Memory B cell (primary cell): ENCODE measurements around the gene TTC23L.

Experiments
- ATAC-seq: fragments of 150-1000 bp; cut with Tn5 transposase; 2 replicates; pipeline ENCODE4 v1.10.0; 2021; ENCODE audit warnings: low read depth, mild to moderate bottlenecking, moderate library complexity
- DNase-seq, 2 donors: peaks; one replicate each; pipeline ENCODE4 v3.0.0; 2022; ENCODE audit warnings: low spot score in 2 of 2
- H3K27ac Mint-ChIP-seq: one replicate; pipeline ENCODE4 v1.8.0; 2022; ENCODE audit warnings: mild to moderate bottlenecking, moderate library complexity, mixed read lengths
- H3K27me3 Mint-ChIP-seq: one replicate; pipeline ENCODE4 v1.8.0; 2022; ENCODE audit warnings: mixed read lengths
- H3K36me3 Mint-ChIP-seq: one replicate; pipeline ENCODE4 v1.8.0; 2022; ENCODE audit warnings: mild to moderate bottlenecking, mixed read lengths
- H3K4me1 Mint-ChIP-seq: one replicate; pipeline ENCODE4 v1.8.0; 2022; ENCODE audit warnings: mixed read lengths
- H3K4me3 Mint-ChIP-seq: one replicate; pipeline ENCODE4 v1.8.0; 2022; ENCODE audit warnings: mild to moderate bottlenecking, moderate library complexity, mixed read lengths
- H3K9me3 Mint-ChIP-seq: one replicate; pipeline ENCODE4 v1.8.0; 2022; ENCODE audit warnings: mixed read lengths

The TTC23L gene

GRCh38 chr5:34928267-34928666 lies 89.3 kb downstream of the TTC23L start:
- no peaks in the 10 kb centered on the region for H3K9me3 Mint-ChIP-seq
- no peak overlapping the region for H3K27ac Mint-ChIP-seq
- ATAC-seq, result no peak
- peaks cover 16% of the 10 kb centered on the region for H3K4me1 Mint-ChIP-seq
- no peak overlapping the region for H3K4me3 Mint-ChIP-seq
- no peak for DNase-seq
- H3K36me3 Mint-ChIP-seq, result peaks cover 14% of the 10 kb centered on the region
- H3K27me3 Mint-ChIP-seq, result no peaks in the 10 kb centered on the region

- peak within 1 kb of the TSS; percentile 99 for H3K4me3 Mint-ChIP-seq
- peak; percentile 91 to 97 for DNase-seq
- H3K27ac Mint-ChIP-seq, result peak within 1 kb of the TSS; percentile 95
- peaks cover 19% of the 10 kb centered on the region for H3K4me1 Mint-ChIP-seq
- H3K27me3 Mint-ChIP-seq, result no peaks in the 10 kb centered on the region
- ATAC-seq, result peak; percentile 85
- no peaks in the 10 kb centered on the region for H3K9me3 Mint-ChIP-seq
- H3K36me3 Mint-ChIP-seq, result peaks cover 18% of the 10 kb centered on the region
These were observed 90.3 kb downstream of the TTC23L start, which contains the start of gene DNAJC21 for GRCh38 chr5:34929134-34929719. Gene DNAJC21, plus strand, starts transcription at chr5:34929559. Its CDS starts 261 bp downstream, at chr5:34929820.

DNA sequence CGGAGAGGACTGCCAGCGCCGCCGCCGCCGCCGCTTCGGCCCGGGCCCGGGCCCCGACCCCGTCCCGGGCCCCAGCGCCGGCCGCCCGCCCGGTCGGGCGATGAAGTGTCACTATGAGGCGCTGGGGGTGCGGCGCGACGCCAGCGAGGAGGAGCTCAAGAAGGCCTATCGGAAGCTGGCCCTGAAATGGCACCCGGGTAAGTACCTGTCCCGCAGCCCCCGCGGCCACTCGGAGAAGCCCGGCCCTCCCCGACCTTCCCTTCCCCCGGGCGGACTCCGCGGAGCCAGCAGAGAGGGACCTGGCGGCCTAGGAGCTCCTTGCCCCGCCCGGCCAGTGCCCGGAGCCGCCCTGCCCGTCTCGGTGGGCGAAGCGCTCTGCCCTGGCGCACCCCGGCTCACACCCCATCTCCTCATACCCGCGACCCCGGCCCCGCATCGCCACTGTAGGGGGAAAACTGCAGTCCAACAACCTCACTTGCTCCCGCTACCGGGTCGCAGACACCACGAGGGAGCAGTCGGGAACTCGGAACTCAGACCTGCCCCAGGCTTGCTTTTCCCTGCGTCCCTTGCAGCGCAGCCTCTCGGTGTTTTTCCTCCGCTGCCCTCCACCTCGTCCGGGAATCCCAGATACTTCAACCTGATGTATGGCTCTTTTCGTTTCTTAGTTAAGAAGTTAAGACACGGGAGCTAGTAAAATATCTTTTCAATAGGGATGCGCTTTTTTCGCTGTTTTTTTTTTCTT lies 90.9 kb downstream of the TTC23L start:
- Mint-ChIP-seq H3K4me1 (peaks cover 19% of the 10 kb centered on the region), H3K36me3 (peaks cover 18% of the 10 kb centered on the region), H3K27me3 (no peaks in the 10 kb centered on the region), H3K27ac (peak overlapping the region; percentile 95), H3K9me3 (no peaks in the 10 kb centered on the region), H3K4me3 (peak overlapping the region; percentile 99)
- ATAC-seq, result peak; percentile 72
- DNase-seq, result peak; percentile 66 to 71

DNA sequence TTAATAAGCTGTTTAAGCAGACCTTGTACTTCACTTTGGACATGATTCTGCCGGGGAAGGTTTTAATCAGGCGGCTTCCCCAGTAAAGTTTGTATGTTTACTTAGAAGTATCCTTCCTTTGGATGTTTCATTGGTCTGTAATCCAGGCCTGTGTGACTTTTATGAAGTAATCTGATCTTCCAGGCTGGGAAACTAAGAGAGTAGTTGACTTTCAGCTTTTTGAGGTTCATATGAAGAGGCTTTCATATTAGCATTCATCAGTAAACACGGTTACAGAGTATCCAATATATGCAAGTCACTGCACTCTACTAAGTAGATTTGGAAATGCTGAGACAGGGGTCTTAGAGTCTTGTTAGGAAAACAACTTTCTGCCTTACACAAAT lies 91.5 kb downstream of the TTC23L start:
- H3K9me3 Mint-ChIP-seq, result no peaks in the 10 kb centered on the region
- H3K4me1 Mint-ChIP-seq, result peaks cover 19% of the 10 kb centered on the region
- DNase-seq, result no peak
- H3K27ac Mint-ChIP-seq, result peak overlapping the region; percentile 95
- no peak for ATAC-seq
- H3K36me3 Mint-ChIP-seq, result peaks cover 16% of the 10 kb centered on the region
- peak overlapping the region; percentile 99 for H3K4me3 Mint-ChIP-seq
- H3K27me3 Mint-ChIP-seq, result no peaks in the 10 kb centered on the region

- DNase-seq (no peak), ATAC-seq (no peak)
- Mint-ChIP-seq H3K9me3 (no peaks in the 10 kb centered on the region), H3K36me3 (peaks cover 15% of the 10 kb centered on the region), H3K27ac (peak overlapping the region; percentile 95), H3K4me3 (peak overlapping the region; percentile 99), H3K27me3 (no peaks in the 10 kb centered on the region), H3K4me1 (peaks cover 19% of the 10 kb centered on the region)
These were observed 91.9 kb downstream of the TTC23L start for GRCh38 chr5:34930870-34931269.

DNA sequence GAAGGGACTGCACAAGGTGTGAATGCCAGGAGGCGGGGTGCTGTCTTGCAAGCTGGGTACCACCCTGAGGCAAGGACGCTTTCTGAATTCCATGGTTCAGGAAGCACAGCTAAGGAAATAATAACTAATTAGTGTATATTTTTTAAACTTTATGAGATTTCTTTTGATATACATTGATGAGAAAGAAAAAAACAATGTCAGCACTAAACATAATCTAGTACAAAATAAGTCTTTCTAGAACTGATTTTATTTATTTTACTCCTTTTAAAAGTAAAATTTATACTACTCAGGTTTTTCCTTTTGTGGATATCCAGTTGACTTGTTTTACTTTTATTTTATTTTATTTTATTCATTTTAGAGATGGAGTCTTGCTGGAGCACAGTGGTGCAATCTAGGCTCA lies 94.0 kb downstream of the TTC23L start:
- Mint-ChIP-seq H3K36me3 (peaks cover 17% of the 10 kb centered on the region), H3K4me3 (no peak overlapping the region), H3K27me3 (no peaks in the 10 kb centered on the region), H3K4me1 (peaks cover 19% of the 10 kb centered on the region), H3K9me3 (no peaks in the 10 kb centered on the region), H3K27ac (no peak overlapping the region)
- ATAC-seq (no peak), DNase-seq (no peak)

GRCh38 chr5:34941936-34942335 lies 103.0 kb downstream of the TTC23L start:
- ATAC-seq (no peak), DNase-seq (no peak)
- Mint-ChIP-seq H3K4me3 (no peak overlapping the region), H3K4me1 (no peaks in the 10 kb centered on the region), H3K27me3 (no peaks in the 10 kb centered on the region), H3K36me3 (peaks cover 28% of the 10 kb centered on the region), H3K9me3 (no peaks in the 10 kb centered on the region), H3K27ac (no peak overlapping the region)

DNA sequence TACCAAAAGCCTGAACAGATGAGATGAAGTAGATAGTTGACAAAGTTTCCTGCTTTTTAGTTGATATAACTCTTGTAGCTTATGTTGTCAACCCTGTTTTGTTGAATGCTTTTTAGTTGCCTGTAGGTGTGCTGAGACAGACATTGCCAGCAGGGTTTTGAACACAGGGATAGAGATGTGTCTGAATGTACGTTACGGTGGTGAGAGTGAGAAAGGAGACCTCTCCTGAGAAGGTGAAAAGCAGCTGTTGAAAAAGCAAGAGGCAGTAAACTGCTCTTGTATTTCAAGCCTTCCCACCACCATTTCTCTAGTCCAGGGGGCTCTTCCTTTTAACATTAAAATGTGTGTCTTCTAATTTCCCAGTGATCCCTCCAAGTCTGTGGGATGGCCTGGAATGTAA lies 105.1 kb downstream of the TTC23L start:
- Mint-ChIP-seq H3K4me3 (no peak overlapping the region), H3K27ac (no peak overlapping the region), H3K4me1 (no peaks in the 10 kb centered on the region), H3K36me3 (peaks cover 28% of the 10 kb centered on the region), H3K9me3 (no peaks in the 10 kb centered on the region), H3K27me3 (no peaks in the 10 kb centered on the region)
- DNase-seq (no peak), ATAC-seq (no peak)

DNA sequence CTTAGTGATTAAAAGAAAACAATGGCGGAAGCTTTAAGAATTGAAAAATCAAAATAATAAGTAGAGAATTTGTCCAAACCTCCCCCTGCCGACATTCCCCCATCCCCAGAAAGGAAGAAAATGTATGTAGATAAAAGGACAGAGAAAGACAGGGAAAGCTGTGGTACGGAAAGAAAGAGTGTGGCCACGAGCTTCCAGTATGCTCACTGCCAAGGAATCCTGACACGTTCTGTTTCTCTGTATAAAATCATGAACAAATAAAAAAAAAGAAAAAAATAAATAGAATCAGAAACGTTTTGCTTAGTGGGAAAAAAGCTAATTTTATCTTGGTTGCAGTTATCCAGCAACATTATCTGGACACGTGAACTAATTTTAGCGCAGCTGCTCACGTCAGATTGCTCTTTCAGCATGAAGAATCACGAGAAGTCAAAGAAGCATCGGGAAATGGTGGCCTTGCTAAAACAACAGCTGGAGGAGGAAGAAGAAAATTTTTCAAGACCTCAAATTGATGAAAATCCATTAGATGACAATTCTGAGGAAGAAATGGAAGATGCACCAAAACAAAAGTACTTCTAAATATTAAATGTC lies 105.6 kb downstream of the TTC23L start:
- no peak overlapping the region for H3K27ac Mint-ChIP-seq
- H3K4me3 Mint-ChIP-seq, result no peak overlapping the region
- no peaks in the 10 kb centered on the region for H3K4me1 Mint-ChIP-seq
- no peaks in the 10 kb centered on the region for H3K27me3 Mint-ChIP-seq
- no peaks in the 10 kb centered on the region for H3K9me3 Mint-ChIP-seq
- DNase-seq (no peak), ATAC-seq (no peak)
- H3K36me3 Mint-ChIP-seq, result peaks cover 32% of the 10 kb centered on the region
